Measurements from ENCODE around the gene MRPL41.
"Not testable (repeated sequence)": the region's sequence is repeated elsewhere in the genome, so short reads cannot be mapped to it uniquely, and the experiment has no call there.

The MRPL41 gene

DNA sequence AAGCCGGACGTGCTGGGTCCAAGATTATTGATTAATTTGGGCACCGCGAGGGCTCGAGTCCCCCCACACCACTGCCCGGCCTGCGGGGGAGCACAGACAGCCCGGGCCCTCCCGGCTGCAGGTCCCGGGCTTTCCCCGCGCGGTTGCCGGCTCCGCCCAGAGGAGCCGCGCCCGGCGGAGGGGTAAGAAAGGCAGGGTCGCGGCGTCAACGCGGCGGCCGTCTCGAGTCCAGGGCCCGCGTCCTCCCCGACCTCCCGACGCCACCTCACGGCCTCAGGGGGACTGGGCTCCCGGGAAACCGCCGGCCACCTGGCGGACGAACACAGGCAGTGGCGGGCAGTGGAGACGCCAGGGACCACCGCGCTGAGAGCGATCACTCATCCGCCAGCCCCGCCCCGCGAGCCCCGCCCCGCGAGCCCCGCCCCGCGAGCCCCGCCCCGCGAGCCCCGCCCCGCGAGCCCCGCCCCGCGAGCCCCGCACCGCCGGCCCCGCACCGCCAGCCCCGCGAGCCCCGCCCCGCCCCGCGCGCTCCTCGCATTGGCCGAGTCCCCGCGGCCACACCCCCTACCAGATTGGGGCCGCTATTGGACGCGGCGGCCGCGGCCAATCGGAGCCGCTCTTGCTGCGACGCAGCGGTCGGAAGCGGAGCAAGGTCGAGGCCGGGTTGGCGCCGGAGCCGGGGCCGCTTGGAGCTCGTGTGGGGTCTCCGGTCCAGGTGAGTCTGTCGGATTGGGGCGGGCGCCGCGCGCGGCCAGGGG, at the start of gene MRPL41:
TSS of gene MRPL41 (plus strand) at position 616 of the 758 bp plus-strand sequence. CDS start 203 bp downstream, outside the sequence.
- Histone ChIP-seq H3K36me3 (ENCODE audit: control insufficient read depth, low read depth, low read length) (peaks cover 21% of the 10 kb centered on the region), H3K4me1 (ENCODE audit: control insufficient read depth, low read depth, low read length) (no peaks in the 10 kb centered on the region), H3K27ac (ENCODE audit: low read length) (no peak within 1 kb of the TSS), H3K9ac (ENCODE audit: low read length) (peak within 1 kb of the TSS; percentile 79), H3K27me3 (ENCODE audit: control insufficient read depth, insufficient read depth, low read length) (no peaks in the 10 kb centered on the region), H3K9me3 (ENCODE audit: control insufficient read depth, low read depth, low read length) (no peaks in the 10 kb centered on the region), H3K4me3 (ENCODE audit: low read length) (peak within 1 kb of the TSS; percentile 86)

DNA sequence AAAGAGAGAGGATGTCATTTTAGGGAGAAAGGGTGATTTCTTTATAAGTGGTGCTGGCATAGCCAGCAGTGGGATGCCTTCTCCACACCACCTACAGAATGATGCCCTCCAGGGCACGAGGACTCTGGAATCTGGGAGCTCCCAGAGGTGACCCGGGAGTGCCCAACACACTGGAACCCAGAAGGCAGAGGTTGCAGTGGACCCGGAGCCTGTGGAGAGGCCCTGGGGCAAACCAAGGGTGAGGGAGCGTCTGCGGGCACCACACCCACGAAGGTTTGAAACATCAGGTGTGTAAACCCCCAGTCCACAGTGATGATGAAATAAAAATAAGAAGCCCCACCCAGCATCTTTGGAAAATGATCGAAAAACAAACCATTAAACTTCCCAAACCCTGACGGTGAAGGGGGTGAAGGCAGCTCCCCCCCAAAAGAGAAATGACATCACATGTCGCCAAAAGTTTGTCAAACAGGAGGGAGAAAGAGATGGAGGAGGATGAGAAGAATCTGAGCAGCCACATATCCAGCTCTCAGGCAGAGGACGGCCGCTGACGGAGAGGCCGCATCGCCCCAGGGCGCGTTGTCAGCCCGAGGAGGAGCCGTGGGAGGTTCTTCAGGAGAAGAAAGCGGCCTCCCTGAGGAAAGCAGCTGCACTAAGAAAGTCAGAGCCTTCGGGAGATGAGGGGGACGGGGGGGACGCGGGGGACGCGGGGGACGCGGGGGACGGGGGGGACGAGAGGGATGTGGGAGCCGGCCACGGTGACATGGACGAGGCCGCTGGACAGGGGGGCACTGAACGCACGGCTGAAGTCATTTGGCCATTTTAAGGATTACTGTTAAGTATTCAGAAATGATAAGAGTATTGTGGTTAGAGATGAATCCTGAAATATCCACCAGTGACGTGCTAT, 49.4 kb upstream of the MRPL41 start:
- no peaks in the 10 kb centered on the region for H3K4me1 ChIP-seq (ENCODE audit: control insufficient read depth, low read depth, low read length)
- H3K27ac ChIP-seq (ENCODE audit: low read length), result no peak overlapping the region
- H3K9me3 ChIP-seq (ENCODE audit: control insufficient read depth, low read depth, low read length), result peaks cover 6% of the 10 kb centered on the region
- no peaks in the 10 kb centered on the region for H3K36me3 ChIP-seq (ENCODE audit: control insufficient read depth, low read depth, low read length)
- H3K27me3 ChIP-seq (ENCODE audit: control insufficient read depth, insufficient read depth, low read length), result no peaks in the 10 kb centered on the region
- no peak overlapping the region for H3K9ac ChIP-seq (ENCODE audit: low read length)
- no peak overlapping the region for H3K4me3 ChIP-seq (ENCODE audit: low read length)

DNA sequence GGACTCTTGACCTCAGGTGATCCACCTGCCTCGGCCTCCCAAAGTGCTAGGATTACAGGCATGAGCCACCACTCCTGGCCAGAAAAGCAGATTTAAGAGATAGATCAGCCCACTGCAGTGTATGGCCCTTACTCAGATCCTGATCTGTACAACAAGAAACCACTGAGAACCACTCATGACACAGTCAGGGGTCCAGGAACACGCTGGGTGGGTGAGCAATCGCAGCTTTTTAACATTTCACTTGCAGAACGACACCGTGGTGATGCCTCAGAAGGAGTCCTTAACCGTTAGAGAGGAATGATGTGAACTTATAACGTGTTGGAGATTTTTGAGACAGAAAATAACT, 47.3 kb upstream of the MRPL41 start:
- H3K4me3 ChIP-seq (ENCODE audit: low read length), result no peak overlapping the region
- no peak overlapping the region for H3K27ac ChIP-seq (ENCODE audit: low read length)
- H3K9ac ChIP-seq (ENCODE audit: low read length), result no peak overlapping the region
- H3K36me3 ChIP-seq (ENCODE audit: control insufficient read depth, low read depth, low read length), result no peaks in the 10 kb centered on the region
- H3K9me3 ChIP-seq (ENCODE audit: control insufficient read depth, low read depth, low read length), result peaks cover 6% of the 10 kb centered on the region
- no peaks in the 10 kb centered on the region for H3K27me3 ChIP-seq (ENCODE audit: control insufficient read depth, insufficient read depth, low read length)
- no peaks in the 10 kb centered on the region for H3K4me1 ChIP-seq (ENCODE audit: control insufficient read depth, low read depth, low read length)

DNA sequence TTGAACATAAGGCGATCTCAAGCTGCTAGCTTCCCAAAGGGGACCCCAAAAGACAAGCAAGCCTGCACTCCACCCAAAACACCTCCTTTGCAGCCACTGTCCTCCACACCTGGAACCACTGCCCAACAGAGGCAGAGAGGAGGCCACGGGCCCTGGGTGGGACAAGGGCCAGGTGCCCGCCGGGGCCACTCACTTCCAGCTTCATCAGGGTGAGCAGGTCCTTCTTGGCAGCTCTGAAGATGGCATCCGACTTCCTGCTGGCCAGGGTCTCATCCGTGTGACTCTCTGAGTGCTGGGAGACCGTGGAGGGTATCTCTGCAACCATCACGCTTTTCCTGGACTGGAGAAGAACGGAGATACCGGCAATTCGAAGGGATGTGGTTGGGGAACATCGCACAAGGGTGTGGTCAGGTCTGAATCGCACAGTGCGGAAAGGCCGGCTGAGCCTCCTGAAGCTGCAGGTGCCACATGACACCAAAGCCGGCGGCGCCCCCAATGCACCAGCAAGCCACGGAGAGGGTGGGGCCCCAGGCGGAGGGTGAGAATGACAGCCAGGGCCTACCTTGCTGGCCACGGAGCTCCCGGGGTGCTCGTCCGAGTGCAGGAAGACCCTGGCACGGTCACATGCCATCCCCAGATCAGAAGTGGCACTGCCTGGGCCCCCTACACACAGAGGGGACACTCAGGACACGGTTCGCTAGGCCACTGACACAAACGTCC, 46.1 kb upstream of the MRPL41 start:
- no peaks in the 10 kb centered on the region for H3K36me3 ChIP-seq (ENCODE audit: control insufficient read depth, low read depth, low read length)
- no peak overlapping the region for H3K9ac ChIP-seq (ENCODE audit: low read length)
- H3K27me3 ChIP-seq (ENCODE audit: control insufficient read depth, insufficient read depth, low read length), result no peaks in the 10 kb centered on the region
- H3K4me3 ChIP-seq (ENCODE audit: low read length), result no peak overlapping the region
- H3K4me1 ChIP-seq (ENCODE audit: control insufficient read depth, low read depth, low read length), result no peaks in the 10 kb centered on the region
- peaks cover 6% of the 10 kb centered on the region for H3K9me3 ChIP-seq (ENCODE audit: control insufficient read depth, low read depth, low read length)
- no peak overlapping the region for H3K27ac ChIP-seq (ENCODE audit: low read length)

DNA sequence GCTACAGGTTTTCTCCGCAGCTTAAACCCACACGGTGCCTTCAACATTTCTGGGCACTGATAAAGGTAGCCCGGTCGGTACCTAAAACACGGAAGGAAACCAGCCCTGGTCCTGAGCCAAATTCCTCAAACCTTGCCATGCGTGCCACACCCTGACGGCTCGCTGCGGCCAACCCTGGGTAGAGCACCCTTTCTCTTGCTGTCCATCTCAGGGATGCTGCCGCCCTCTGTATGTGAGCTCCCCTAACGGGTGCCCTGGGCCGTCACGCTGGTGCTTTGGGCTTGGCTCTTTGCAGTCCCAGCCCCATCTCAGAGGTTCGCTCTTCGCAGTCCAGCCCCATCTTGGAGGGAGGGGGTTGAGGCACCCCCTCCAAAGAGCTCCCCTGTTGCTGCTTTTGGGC, 45.4 kb upstream of the MRPL41 start:
- Histone ChIP-seq H3K36me3 (ENCODE audit: control insufficient read depth, low read depth, low read length) (no peaks in the 10 kb centered on the region), H3K27ac (ENCODE audit: low read length) (no peak overlapping the region), H3K4me1 (ENCODE audit: control insufficient read depth, low read depth, low read length) (no peaks in the 10 kb centered on the region), H3K9ac (ENCODE audit: low read length) (no peak overlapping the region), H3K9me3 (ENCODE audit: control insufficient read depth, low read depth, low read length) (peaks cover 6% of the 10 kb centered on the region), H3K27me3 (ENCODE audit: control insufficient read depth, insufficient read depth, low read length) (no peaks in the 10 kb centered on the region), H3K4me3 (ENCODE audit: low read length) (no peak overlapping the region)

DNA sequence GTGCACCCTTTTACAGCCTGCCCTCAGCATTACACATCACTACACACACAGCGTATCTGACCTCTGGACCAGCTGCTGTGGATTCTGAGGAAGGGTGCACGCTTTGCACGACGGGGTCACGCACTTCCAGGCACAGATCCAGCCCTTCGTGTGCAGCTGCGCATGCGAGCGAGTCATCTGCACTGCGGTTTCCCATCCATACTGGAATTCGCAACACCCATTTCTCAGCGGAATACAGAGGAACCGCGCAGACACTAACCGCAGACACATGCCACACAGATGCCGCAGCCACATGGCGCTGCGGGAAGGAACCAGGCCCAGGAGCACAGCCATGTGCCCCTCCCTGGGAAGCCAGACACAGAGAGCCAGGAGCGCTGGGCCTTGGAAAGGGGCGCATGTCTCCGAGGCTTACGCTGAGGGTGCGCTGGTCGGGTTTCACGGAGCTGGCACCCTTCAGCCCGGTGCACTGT, 44.9 kb upstream of the MRPL41 start:
- Histone ChIP-seq H3K9ac (ENCODE audit: low read length) (no peak overlapping the region), H3K36me3 (ENCODE audit: control insufficient read depth, low read depth, low read length) (no peaks in the 10 kb centered on the region), H3K9me3 (ENCODE audit: control insufficient read depth, low read depth, low read length) (peaks cover 6% of the 10 kb centered on the region), H3K4me1 (ENCODE audit: control insufficient read depth, low read depth, low read length) (no peaks in the 10 kb centered on the region), H3K27me3 (ENCODE audit: control insufficient read depth, insufficient read depth, low read length) (no peaks in the 10 kb centered on the region), H3K27ac (ENCODE audit: low read length) (no peak overlapping the region), H3K4me3 (ENCODE audit: low read length) (no peak overlapping the region)

DNA sequence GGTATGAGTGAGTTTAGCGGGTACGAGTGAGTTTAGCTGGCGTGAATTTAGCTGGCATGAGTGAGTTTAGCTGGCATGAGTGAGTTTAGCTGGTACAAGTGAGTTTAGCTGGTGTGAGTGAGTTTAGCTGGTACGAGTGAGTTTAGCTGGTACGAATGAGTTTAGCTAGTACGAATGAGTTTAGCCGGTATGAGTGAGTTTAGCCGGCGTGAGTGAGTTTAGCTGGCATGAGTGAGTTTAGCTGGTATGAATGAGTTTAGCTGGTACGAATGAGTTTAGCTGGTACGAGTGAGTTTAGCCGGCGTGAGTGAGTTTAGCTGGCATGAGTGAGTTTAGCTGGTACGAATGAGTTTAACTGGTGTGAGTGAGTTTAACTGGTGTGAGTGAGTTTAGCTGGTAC, 42.5 kb upstream of the MRPL41 start:
- no peaks in the 10 kb centered on the region for H3K9me3 ChIP-seq (ENCODE audit: control insufficient read depth, low read depth, low read length)
- H3K27me3 ChIP-seq (ENCODE audit: control insufficient read depth, insufficient read depth, low read length), result no peaks in the 10 kb centered on the region
- no peak overlapping the region for H3K9ac ChIP-seq (ENCODE audit: low read length)
- H3K4me1 ChIP-seq (ENCODE audit: control insufficient read depth, low read depth, low read length), result no peaks in the 10 kb centered on the region
- no peak overlapping the region for H3K4me3 ChIP-seq (ENCODE audit: low read length)
- H3K36me3 ChIP-seq (ENCODE audit: control insufficient read depth, low read depth, low read length), result no peaks in the 10 kb centered on the region
- H3K27ac ChIP-seq (ENCODE audit: low read length), result no peak overlapping the region

DNA sequence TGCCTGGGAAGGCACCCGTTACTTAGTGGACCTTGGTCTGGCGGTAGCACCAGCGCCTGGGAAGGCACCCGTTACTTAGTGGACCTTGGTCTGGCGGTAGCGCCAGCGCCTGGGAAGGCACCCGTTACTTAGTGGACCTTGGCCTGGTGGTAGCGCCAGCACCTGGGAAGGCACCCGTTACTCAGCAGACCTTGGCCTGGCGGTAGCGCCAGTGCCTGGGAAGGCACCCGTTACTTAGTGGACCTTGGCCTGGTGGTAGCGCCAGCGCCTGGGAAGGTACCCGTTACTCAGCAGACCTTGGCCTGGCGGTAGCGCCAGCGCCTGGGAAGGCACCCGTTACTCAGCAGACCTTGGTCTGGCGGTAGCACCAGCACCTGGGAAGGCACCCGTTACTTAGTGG, 40.6 kb upstream of the MRPL41 start:
- not testable (repeated sequence) for H3K4me1 ChIP-seq (ENCODE audit: control insufficient read depth, low read depth, low read length); H3K27me3 ChIP-seq (ENCODE audit: control insufficient read depth, insufficient read depth, low read length); H3K9ac ChIP-seq (ENCODE audit: low read length); H3K36me3 ChIP-seq (ENCODE audit: control insufficient read depth, low read depth, low read length); H3K27ac ChIP-seq (ENCODE audit: low read length); H3K9me3 ChIP-seq (ENCODE audit: control insufficient read depth, low read depth, low read length); H3K4me3 ChIP-seq (ENCODE audit: low read length)

DNA sequence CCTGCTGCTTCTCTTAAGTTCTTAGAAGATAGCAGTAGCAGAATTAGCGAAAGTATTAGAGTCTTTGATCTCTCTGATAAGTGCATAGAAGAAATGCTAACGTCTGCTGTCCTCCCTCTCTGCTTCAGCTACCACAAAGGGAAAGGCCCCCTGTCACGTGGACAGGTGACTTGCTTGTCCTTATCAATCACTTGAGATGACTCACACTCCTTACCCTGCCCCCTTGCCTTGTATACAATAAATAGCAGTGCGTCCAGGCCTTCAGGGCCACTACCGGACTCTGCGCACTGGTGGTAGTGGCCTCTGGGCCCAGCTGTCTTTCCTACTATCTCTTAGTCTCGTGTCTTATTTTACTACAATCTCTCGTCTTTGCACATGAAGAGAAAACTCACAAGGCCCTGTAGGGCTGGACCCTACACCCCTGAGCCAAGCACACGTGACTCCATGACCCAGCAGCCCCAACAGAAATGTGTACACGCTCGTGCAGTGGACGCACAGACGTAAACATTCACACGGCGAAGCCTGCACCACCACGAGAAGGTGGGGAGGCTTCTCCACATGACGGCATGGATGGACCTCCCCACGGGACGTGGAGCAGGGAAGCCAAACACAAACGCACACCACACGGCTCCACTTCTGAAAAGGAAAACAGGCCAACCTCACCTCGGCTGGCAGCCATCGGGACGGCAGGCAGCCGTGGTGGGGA, 39.8 kb upstream of the MRPL41 start:
- H3K36me3 ChIP-seq (ENCODE audit: control insufficient read depth, low read depth, low read length), result no peaks in the 10 kb centered on the region
- no peak overlapping the region for H3K27ac ChIP-seq (ENCODE audit: low read length)
- no peaks in the 10 kb centered on the region for H3K4me1 ChIP-seq (ENCODE audit: control insufficient read depth, low read depth, low read length)
- H3K9ac ChIP-seq (ENCODE audit: low read length), result no peak overlapping the region
- H3K4me3 ChIP-seq (ENCODE audit: low read length), result no peak overlapping the region
- H3K9me3 ChIP-seq (ENCODE audit: control insufficient read depth, low read depth, low read length), result no peaks in the 10 kb centered on the region
- no peaks in the 10 kb centered on the region for H3K27me3 ChIP-seq (ENCODE audit: control insufficient read depth, insufficient read depth, low read length)

DNA sequence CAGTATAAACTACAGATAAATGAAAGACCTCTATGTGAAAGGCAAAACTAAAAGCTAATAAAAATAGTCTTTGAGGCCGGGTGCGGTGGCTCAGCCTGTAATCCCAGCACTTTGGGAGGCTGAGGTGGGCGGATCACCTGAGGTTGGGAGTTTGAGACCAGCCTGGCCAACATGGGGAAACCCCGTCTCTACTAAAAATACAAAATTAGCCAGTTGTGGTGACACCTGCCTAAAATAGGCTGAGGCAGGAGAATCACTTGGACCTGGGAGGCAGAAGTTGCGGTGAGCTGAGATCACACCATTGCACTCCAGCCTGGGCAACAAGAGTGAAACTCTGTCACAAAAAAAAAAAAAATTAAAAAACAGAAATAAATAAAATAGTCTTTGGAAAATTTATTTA, 38.5 kb upstream of the MRPL41 start:
- not testable (repeated sequence) for H3K9ac ChIP-seq (ENCODE audit: low read length); H3K36me3 ChIP-seq (ENCODE audit: control insufficient read depth, low read depth, low read length); H3K4me3 ChIP-seq (ENCODE audit: low read length); H3K4me1 ChIP-seq (ENCODE audit: control insufficient read depth, low read depth, low read length); H3K27me3 ChIP-seq (ENCODE audit: control insufficient read depth, insufficient read depth, low read length); H3K9me3 ChIP-seq (ENCODE audit: control insufficient read depth, low read depth, low read length); H3K27ac ChIP-seq (ENCODE audit: low read length)

All from iPS-18a (cell line).